NCI-H460 (cell line): Measurements from ENCODE around the gene HNRNPAB. TPM values are rescaled to one million over a fixed set of nuclear protein-coding genes. Genes with fewer than 3 reads are reported as not detected.

ENCODE experiments used
- DNase-seq: peaks from one replicate; pipeline ENCODE4 v3.0.0-alpha.2; 2016; ENCODE audit warnings: low read depth; ENCODE audit errors: extremely low read depth
- polyA plus RNA-seq: library from polyadenylated mRNA; depleted of rRNA; stranded (reverse); fragments of >200 nt; gene quantifications from 2 replicates; pipeline ENCODE4 v1.2.3, GENCODE V29; 2014; cell fraction: nucleus; rRNA removed
- total RNA-seq: library from RNA; depleted of rRNA; stranded (reverse); fragments of >200 nt; shearing (Covaris generic); gene quantifications from 2 replicates; pipeline ENCODE4 v1.2.3, GENCODE V29; 2014; rRNA removed

HNRNPAB gene
- 110 and 135 TPM in 2 replicates for total RNA-seq
- polyA plus RNA-seq: 187 and 206 TPM in 2 replicates

GRCh38 chr5:178204182-178204934 lies at the start of gene HNRNPAB:
Gene HNRNPAB, plus strand, starts transcription at chr5:178204533. Its CDS starts 305 bp downstream, at chr5:178204838.
- peak; percentile 96 for DNase-seq

GRCh38 chr5:178155065-178155464 lies 49.3 kb upstream of the HNRNPAB start:
- DNase-seq: no peak

GRCh38 chr5:178160176-178160575 lies 44.2 kb upstream of the HNRNPAB start:
- DNase-seq: no peak

GRCh38 chr5:178162481-178162880 lies 41.9 kb upstream of the HNRNPAB start:
- DNase-seq: no peak

GRCh38 chr5:178163772-178164735 lies 40.3 kb upstream of the HNRNPAB start:
- DNase-seq: peak; percentile 80

GRCh38 chr5:178165581-178165980 lies 38.8 kb upstream of the HNRNPAB start:
- no peak for DNase-seq

GRCh38 chr5:178170455-178170854 lies 33.9 kb upstream of the HNRNPAB start:
- no peak for DNase-seq

- no peak for DNase-seq
Observed at GRCh38 chr5:178174456-178174855, 29.9 kb upstream of the HNRNPAB start.

GRCh38 chr5:178176791-178177190 lies 27.5 kb upstream of the HNRNPAB start:
- no peak for DNase-seq

GRCh38 chr5:178177569-178177968 lies 26.8 kb upstream of the HNRNPAB start:
- no peak for DNase-seq

- DNase-seq: no peak
Observed at GRCh38 chr5:178180141-178180863, 24.0 kb upstream of the HNRNPAB start.

GRCh38 chr5:178182158-178182876 lies 22.0 kb upstream of the HNRNPAB start:
- DNase-seq: no peak

GRCh38 chr5:178186427-178186826 lies 17.9 kb upstream of the HNRNPAB start:
- DNase-seq: no peak

GRCh38 chr5:178187014-178187413 lies 17.3 kb upstream of the HNRNPAB start, which contains the start of gene GMCL2:
Gene GMCL2, minus strand, starts transcription at chr5:178187371. Its CDS starts 72 bp downstream, at chr5:178187299.
- no peak for DNase-seq

- DNase-seq: no peak
Observed at GRCh38 chr5:178189433-178189832, 14.9 kb upstream of the HNRNPAB start.

- DNase-seq: no peak
Observed at GRCh38 chr5:178191661-178192060, 12.7 kb upstream of the HNRNPAB start.

- DNase-seq: no peak
Observed at GRCh38 chr5:178192244-178192643, 12.1 kb upstream of the HNRNPAB start.

GRCh38 chr5:178192787-178193186 lies 11.5 kb upstream of the HNRNPAB start:
- DNase-seq: no peak

- no peak for DNase-seq
Observed at GRCh38 chr5:178193251-178193809, 11.0 kb upstream of the HNRNPAB start.

GRCh38 chr5:178194026-178194425 lies 10.3 kb upstream of the HNRNPAB start:
- no peak for DNase-seq
